GM21360 (cell line): ENCODE measurements around the gene MYO1F.
"Not testable (repeated sequence)": the region's sequence is repeated elsewhere in the genome, so short reads cannot be mapped to it uniquely, and the experiment has no call there.

ENCODE experiments used
- ATAC-seq: cut with Tn5 transposase; IDR thresholded peaks from one replicate; pipeline ENCODE4 v1.9.1; 2021; ENCODE audit warnings: mild to moderate bottlenecking, moderate library complexity; ENCODE audit not compliant: unreplicated experiment

Gene MYO1F

GRCh38 chr19:8519388-8519787 lies 57.9 kb downstream of the MYO1F start:
- ATAC-seq: no peak

- no peak for ATAC-seq
Measured at GRCh38 chr19:8518536-8518935, 58.7 kb downstream of the MYO1F start.

- ATAC-seq: no peak
Measured at GRCh38 chr19:8517551-8518442, 59.4 kb downstream of the MYO1F start.

- no peak for ATAC-seq
Measured at GRCh38 chr19:8515317-8515716, 61.9 kb downstream of the MYO1F start.

DNA sequence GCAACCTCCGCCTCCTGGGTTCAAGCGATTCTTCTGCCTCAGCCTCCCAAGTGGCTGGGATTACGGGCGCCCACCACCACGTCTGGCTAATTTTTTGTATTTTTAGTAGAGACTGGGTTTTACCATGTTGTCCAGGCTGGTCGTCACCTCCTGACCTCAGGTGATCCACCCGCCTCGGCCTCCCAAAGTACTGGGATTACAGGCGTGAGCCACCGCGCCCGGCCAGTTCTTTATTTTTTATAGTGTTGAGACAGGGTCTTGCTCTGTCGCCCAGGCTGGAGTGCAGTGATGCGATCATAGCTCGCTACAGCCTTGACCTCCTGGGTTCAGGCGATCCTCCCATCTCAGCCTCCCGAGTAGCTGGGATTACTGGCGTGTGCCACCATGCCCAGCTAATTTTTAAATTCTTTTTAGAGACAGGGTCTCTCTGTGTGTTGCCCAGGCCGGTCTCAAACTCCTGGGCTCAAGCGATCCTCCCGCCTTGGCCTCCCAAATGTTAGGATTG lies 62.7 kb downstream of the MYO1F start:
- not testable (repeated sequence) for ATAC-seq

DNA sequence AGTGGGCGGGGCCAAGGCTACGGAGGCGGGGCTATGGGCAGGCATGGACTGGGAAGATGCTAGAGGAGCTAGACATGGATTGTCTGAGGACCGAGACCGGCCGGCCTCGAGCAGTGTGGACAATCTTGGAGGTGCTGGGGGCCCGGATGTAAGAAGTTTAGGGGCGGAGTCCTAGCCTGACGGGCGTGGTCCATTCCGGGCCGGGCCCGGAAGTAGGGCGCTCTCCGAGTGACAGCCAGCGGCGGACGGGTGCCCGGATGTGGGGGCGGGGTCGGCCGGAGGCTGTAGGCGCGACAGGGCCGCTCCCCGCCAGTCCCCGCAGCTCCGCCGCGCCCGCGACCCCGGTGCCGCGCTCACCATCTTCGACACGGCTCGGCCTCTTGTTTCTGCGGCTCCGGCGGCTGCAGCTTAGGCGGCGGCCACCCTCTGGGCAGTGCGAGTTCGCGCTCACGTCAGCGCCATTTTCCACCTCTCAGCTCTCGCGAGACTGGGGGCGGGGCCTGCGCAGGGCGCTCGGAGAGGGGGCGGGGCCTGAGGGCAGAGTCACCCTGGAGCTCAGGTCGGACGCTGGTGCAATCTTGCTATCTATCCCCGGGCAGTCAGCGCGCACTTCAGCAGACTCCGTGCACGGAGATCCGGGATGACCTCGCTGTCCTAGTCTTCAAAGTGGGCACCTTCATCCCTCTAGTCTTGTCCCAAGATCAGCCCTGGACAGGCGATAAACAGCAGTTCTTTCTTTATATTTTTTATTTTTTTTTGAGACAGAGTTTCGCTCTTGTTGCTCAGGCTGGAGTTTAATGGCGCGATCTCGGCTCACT lies 63.3 kb downstream of the MYO1F start, which contains the start of gene ZNF414:
Gene ZNF414 (minus strand): TSS at position 481 of the 818 bp plus-strand sequence. CDS start 121 bp downstream, at position 360.
- ATAC-seq: peak; percentile 85

- ATAC-seq: no peak
Measured at GRCh38 chr19:8513036-8513686, 64.1 kb downstream of the MYO1F start.

DNA sequence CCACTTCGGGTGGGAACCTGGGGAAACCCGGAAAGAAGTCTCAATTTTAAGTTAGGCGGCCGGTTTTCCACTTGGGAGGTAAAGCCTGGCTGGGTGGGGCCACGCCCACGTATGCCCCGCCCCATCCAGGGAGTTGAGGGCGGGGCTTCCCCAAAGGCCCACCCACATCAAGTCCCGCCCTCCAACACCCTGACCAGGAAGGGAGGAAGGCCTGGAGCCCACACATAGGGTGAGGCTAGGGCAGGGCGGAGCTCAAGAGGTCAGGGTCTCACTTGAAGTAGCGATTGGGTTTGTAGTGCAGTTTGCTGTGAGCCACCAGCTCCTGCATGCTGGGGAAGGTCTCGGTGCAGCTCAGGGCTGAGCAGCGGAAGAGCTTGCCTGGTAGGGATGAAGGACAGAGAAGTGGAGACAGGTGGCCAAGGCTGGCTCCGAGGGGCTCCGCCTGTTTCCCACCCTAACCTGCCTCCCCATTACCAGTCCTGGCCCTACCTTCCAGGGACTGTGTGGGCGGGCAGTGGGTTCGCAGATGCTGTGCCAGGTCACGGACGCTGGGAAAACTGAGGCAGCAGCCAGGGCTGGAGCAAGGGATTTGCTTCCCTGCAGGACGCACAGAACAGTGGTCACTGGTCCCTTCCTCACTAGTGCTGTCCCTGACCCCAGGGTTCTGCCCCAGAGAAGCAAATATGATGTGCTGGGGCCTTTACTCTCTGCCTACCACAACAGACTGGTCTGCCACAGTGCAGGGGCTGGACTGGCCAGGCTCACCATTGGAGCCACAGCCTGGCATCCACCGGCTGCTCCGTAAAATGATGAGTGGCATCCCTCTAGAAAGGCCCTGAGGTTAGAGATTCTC lies 64.9 kb downstream of the MYO1F start:
- no peak for ATAC-seq

- no peak for ATAC-seq
Measured at GRCh38 chr19:8511573-8512101, 65.6 kb downstream of the MYO1F start.

DNA sequence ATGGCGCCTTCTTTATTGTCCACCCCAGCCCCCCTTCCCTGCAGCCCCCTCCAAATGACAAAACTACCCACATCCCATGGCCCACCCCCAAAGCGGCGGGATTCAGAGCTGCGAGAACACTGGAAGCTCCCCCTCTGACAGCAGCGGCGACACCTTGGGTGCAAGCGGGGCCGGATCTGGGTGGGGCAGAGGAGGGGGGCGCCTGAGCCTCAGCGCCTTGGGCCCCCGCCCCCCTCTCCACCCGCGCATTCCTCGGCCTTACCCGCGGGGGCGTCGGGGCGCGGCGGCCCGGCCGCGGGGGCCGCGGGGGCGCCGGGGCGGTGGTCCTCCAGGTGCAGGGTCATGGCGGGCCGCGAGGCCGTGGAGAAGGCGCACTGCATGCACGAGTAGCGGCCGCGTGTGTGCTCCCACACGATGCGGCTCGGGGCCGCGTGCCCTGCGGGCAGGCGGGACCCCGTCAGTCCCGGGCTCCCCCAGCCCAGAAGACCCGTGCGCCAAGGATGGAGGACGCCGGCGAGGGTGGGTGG lies 66.6 kb downstream of the MYO1F start:
- no peak for ATAC-seq

DNA sequence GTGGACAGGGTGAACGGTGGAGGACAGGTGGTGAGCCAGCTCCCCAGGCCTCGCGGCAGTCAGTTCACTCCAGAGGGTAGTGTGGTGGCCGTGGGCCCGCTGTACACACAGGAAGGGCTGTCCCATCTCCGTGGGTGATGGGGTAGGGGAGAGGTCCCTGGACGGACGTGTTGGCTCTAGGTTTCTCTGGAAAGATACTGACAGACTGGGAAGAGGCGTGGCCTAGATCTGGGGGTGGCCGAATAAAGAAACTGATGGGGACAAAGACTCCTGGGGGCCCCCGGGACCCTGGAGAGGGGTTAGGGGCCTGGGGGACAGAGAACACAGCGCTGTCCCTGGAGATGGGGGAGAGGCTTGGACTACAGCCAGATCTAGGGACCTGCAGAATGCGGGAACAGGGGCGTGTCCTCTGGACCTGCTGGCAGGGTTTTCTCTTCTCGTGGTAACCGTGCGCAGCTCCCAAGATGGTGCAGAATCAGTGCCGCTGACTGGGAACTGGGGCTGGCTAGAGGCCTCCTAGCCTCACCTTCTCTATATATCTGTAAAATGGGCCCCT lies 70.8 kb downstream of the MYO1F start:
- no peak for ATAC-seq

- ATAC-seq: no peak
Measured at GRCh38 chr19:8505680-8506401, 71.4 kb downstream of the MYO1F start.

GRCh38 chr19:8504919-8505318 lies 72.3 kb downstream of the MYO1F start:
- ATAC-seq: no peak

DNA sequence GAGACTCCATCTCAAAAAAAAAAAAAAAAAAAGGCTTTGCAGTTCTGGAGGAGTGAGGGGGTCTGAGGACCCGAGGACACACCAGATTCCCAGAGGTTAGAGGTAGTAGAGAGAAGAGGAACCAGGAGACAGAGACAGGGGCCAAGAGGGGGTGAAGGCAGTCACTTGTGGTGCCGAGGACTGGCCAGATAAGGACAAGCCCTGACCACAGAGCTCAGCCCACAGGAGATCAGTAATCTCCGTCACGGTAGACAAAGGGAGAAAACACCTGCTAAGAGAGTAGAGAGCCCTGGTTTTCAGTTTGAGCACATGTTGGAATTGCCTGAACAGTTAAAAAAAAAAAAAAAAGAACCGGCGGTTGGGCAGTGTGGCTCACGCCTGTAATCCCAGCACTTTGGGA lies 73.1 kb downstream of the MYO1F start:
- no peak for ATAC-seq

- ATAC-seq: no peak
Measured at GRCh38 chr19:8503510-8503909, 73.7 kb downstream of the MYO1F start.

DNA sequence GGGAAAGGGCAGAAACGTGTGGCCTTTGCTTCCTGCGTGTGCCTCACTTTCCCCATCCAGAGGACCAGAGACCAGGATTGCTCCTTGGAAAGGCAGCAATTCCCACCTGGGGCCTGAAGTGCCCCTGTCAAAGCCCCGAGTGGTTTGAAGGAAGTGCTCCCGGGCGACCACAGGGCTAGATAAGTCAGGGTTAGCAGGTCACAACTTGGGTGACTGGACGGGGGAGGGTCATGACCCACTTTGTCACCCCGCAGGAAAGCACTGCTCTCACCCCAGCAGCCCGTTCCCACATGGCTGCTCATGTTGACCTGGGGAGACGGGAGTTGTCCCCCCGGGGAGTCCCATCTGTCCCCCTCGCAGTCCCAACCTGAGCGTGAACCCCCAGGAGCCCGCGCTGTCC lies 75.3 kb downstream of the MYO1F start:
- ATAC-seq: no peak

- ATAC-seq: no peak
Measured at GRCh38 chr19:8501516-8501915, 75.7 kb downstream of the MYO1F start.

GRCh38 chr19:8500158-8500557 lies 77.1 kb downstream of the MYO1F start:
- ATAC-seq: no peak
